Measurements from ENCODE around the gene NFATC2.

The NFATC2 gene

DNA sequence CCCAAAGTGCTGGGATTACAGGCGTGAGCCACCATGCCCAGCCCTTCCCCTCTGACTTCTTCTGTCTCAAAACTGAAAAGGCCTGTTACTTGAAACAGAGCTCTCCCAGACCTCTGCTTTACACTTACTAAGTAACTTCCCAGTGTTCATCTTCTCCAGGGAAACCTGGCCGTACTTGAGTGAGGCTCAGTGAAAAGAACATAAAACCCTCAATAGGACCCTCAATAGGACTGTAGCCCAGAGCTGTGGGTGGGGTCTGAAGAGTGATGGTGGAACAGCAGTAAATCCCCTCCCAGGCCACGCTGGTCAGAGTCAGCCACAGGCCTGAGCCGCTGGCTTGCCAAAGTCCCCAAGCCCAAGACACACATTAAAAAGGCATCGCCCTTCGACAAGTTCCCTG, 145.4 kb downstream of the NFATC2 start:
- no peak for TF ChIP-seq ZNF274 (IDR thresholded peaks at IDR 0.05; ENCODE audit: low read depth, low read length)

GRCh38 chr20:51396365-51396909, 146.1 kb downstream of the NFATC2 start:
- TF ChIP-seq ZNF274 (IDR thresholded peaks at IDR 0.05; ENCODE audit: low read depth, low read length): no peak
- no peak overlapping the region for H3K4me3 ChIP-seq (ENCODE audit: low read length)

More for the DNA sequence above, 145.4 kb downstream of the NFATC2 start:
- no peak overlapping the region for H3K4me3 ChIP-seq (ENCODE audit: low read length)

DNA sequence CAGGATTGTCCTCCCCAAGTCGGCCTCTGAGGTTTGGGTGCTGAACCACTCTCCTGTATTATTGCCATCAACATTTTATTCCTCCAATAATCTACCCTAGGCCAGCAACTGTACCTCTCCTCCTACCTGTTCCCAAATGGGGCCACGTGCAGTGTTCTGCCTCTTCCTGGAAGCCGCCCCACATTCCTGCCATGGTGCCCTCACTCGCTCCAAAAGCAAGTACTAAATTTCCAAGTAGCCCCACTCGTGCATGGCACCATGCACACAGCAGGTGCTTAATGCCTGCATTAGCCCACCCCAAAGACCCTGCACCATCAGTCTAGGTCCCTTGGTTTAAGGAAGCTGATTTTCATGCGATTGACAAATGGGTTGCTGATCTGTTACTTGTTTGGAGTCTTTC, 147.8 kb downstream of the NFATC2 start:
- no peak for TF ChIP-seq ZNF274 (IDR thresholded peaks at IDR 0.05; ENCODE audit: low read depth, low read length)
- H3K4me3 ChIP-seq (ENCODE audit: low read length): no peak overlapping the region

DNA sequence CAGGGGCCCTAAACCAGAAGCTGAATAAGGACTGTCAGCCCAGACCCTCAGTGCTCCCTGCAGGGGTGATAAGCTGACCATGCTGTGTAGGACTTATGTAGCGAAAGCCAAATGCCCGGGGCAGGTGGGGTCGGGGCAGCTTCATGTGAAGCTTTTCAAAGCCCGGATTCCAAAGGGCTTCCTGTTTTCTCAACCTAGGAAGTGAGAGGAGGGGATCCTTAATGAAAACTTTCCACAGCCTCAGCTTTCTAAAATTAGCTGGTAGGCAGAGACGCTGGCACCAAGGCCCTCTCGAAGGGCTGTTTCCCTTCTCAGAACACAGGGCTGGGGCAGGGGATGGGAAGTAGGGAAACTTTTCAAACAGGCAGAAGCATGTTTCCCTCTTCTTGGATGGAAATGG, 148.9 kb downstream of the NFATC2 start:
- no peak for TF ChIP-seq ZNF274 (IDR thresholded peaks at IDR 0.05; ENCODE audit: low read depth, low read length)
- H3K4me3 ChIP-seq (ENCODE audit: low read length): no peak overlapping the region

DNA sequence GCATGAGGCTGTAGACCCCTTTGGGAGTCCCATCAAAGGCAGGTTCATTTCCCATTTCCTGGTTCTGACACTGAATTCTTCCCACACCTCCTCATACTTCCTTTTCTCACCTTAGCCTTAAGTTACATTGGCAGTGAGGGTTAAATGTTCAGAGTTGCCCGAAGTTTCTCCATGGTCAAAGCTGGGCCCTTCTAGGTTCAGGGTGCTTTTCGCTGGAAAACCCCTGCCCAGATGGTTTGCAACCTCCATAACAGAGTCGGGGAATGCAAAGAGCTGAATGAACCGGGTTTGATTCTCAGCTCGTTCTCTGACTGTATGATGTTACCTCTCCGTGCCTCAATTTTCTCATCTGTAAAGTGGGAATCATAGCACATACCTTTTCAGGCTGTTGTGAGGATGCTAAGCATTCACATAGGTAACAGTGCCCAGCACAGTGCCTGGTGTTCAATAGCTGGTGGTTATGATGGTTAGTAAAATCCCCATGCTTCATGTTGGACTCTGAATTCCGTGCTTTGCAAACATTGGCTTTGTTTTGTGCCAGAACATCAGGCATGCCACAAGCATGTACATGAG, 149.8 kb downstream of the NFATC2 start:
- no peak for TF ChIP-seq ZNF274 (IDR thresholded peaks at IDR 0.05; ENCODE audit: low read depth, low read length)
- no peak overlapping the region for H3K4me3 ChIP-seq (ENCODE audit: low read length)

- no peak overlapping the region for H3K4me3 ChIP-seq (ENCODE audit: low read length)
- TF ChIP-seq ZNF274 (IDR thresholded peaks at IDR 0.05; ENCODE audit: low read depth, low read length): no peak
These were observed 150.6 kb downstream of the NFATC2 start for GRCh38 chr20:51391926-51392325.

GRCh38 chr20:51389543-51390264, 152.8 kb downstream of the NFATC2 start:
- H3K4me3 ChIP-seq (ENCODE audit: low read length): no peak overlapping the region
- no peak for TF ChIP-seq ZNF274 (IDR thresholded peaks at IDR 0.05; ENCODE audit: low read depth, low read length)

- TF ChIP-seq ZNF274 (IDR thresholded peaks at IDR 0.05; ENCODE audit: low read depth, low read length): no peak
- no peak overlapping the region for H3K4me3 ChIP-seq (ENCODE audit: low read length)
These were observed 153.6 kb downstream of the NFATC2 start for GRCh38 chr20:51388756-51389542.

GRCh38 chr20:51388227-51388626, 154.3 kb downstream of the NFATC2 start:
- H3K4me3 ChIP-seq (ENCODE audit: low read length): no peak overlapping the region
- TF ChIP-seq ZNF274 (IDR thresholded peaks at IDR 0.05; ENCODE audit: low read depth, low read length): no peak

GRCh38 chr20:51387125-51387875, 155.2 kb downstream of the NFATC2 start:
- no peak for TF ChIP-seq ZNF274 (IDR thresholded peaks at IDR 0.05; ENCODE audit: low read depth, low read length)
- H3K4me3 ChIP-seq (ENCODE audit: low read length): no peak overlapping the region

DNA sequence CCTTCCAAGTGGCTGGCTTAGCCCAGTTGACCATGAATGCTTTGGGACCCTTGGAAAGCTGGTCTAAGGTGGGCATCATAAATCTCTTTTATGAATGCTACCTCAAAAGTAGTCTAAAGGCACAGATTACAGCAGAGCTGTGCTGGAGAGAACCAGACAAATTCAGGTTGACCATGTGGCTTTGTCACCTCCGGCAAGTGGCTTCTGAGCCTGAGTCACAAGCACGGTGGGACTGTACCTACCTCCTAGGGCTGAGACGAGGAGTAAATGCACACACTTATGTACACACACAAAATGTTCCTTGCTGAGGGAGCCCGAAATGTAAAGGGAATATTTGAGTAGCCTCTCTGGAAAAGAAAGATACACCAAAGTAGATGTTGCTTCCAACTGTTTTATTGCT, 155.9 kb downstream of the NFATC2 start:
- H3K4me3 ChIP-seq (ENCODE audit: low read length): no peak overlapping the region
- no peak for TF ChIP-seq ZNF274 (IDR thresholded peaks at IDR 0.05; ENCODE audit: low read depth, low read length)

GRCh38 chr20:51385646-51386530, 156.6 kb downstream of the NFATC2 start:
- no peak for TF ChIP-seq ZNF274 (IDR thresholded peaks at IDR 0.05; ENCODE audit: low read depth, low read length)
- H3K4me3 ChIP-seq (ENCODE audit: low read length): no peak overlapping the region

DNA sequence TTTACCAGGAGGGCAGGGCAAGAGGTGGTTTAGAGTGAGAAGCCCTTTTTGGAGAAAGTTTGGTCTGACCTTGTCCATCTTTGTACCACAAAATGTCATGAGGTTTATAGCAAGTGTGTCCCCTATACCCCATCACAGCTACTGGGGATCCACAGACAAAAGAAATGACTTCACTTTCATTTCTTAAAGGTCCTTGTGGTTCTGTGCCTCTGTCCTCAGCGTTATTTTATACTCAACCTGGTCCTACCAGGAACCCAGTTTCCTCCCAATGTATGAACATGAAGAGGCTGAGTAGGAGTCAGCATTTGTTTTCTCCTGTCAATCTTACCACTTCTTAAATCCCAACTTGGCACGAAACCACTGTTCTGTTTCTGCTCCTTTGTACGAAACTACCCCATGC, 157.6 kb downstream of the NFATC2 start:
- no peak overlapping the region for H3K4me3 ChIP-seq (ENCODE audit: low read length)
- TF ChIP-seq ZNF274 (IDR thresholded peaks at IDR 0.05; ENCODE audit: low read depth, low read length): no peak

Data from GM08714 (cell line).